HG03060 (cell line): Measurements from ENCODE around the gene MARF1.

ENCODE experiments used
- ATAC-seq: cut with Tn5 transposase; IDR thresholded peaks from one replicate; pipeline ENCODE4 v1.9.1; 2021; ENCODE audit warnings: low read depth, moderate number of reproducible peaks; ENCODE audit not compliant: unreplicated experiment

MARF1 gene

GRCh38 chr16:15604460-15605440 lies 38.2 kb downstream of the MARF1 start:
- ATAC-seq: no peak

DNA sequence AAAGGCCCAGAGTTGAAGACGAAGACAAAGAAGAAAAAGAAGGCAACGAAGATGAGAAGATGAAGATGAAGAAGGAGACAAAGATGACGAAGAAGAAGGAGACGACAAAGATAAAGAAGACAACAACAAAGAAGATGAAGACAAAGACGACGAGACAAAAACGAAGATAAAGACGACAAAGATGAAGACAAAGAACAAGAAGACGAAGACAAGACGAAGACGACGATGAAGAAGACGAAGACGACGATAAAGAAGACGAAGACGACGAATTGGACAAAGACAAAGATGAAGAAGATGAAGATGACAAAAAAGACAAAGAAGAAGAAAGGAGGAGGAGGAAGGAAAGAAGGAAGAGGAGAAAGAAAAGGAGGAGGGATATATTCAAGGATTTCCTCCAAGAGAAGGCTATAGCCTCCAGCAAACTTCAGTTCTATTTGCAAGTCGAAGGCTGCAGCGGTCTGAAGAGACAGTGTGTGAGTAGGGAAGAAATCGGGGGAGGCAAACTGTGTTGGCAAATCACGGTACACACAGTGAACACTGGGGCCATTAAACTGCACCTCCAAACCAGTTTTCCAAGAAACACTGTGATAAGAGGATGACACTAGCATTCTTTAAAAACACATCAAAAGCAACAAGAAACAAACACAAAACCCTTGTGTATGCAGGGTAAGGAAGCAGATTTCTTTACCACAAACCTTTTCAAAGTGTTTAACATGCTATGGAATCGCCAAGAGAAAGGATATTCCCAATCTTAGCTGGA lies 40.5 kb downstream of the MARF1 start:
- no peak for ATAC-seq

GRCh38 chr16:15601212-15601879 lies 41.6 kb downstream of the MARF1 start:
- no peak for ATAC-seq

DNA sequence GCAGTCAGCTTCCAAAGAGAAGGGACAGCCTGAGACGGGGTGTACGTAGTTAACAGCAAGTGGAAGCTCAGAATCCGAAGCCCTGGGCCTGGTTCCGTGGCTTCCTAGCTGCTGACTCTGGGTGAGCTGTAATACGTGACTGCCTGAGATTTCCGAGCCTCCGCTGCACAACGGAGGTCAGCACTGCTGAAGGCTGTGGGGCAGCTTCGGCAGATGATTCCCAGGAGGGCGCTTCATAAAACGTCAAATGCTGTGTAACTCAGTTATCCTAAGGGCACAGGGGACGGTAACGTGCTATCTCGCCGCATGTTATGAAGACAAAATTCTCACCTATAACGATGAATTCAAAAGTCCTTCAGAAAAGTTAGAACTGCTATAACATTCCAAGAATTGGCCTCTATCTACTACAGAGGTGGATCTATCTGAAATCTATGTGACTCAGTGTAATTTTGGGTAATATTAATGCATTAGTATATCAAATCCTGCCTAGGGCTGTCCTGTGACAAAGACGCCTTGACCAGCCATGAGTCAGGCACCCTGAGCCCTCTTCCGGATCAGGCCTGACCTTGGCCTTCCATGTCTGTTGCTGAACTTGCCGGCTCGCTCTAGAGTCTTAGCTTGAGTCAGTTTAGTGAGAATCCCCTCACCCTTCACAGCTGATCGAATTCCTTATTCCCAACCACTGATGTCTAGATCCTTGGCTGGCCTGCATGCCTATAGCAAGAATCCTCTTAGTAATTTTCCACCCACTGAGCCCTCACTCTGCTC lies 43.5 kb downstream of the MARF1 start:
- ATAC-seq: no peak

GRCh38 chr16:15598648-15599190 lies 44.2 kb downstream of the MARF1 start:
- ATAC-seq: no peak

DNA sequence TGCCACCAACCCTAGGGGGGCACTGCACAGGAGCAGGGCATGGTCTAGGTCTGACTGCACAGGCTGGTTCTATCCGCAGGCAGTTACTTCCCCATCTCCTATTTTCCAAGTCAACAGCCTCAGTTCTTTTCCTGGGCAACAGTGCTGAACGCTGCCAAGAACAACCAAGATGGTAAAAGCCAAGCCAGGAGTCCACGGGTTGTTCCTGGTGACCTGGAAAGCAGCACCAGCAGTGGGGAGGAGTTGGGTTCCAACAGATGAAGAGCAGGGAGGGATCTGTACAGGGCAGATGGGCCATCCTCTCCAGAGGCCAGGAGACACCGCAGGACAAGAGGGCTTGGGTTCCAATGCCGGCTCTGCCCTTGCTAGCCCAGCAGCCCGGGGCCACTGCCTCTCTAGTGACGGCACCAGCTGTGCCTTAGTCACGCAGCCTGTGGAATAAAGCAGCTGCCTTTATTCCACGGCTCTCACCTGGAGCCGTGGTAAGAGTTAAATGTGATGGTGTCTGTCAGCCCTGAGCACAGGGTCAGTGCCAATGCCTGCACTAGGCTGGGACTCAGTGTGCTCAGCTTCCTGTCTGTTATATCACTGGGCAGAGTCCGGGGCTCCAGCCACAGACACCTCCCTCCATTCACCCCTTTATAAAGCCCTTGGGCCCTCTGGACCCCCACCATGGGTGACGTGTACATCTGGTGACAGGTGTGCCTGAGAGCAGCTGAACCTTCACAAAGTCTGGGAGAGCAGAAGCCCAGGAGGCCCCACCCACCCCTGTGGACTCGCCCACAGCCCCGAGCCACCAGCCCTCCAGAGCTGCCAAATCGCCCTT lies 44.9 kb downstream of the MARF1 start:
- ATAC-seq: no peak

DNA sequence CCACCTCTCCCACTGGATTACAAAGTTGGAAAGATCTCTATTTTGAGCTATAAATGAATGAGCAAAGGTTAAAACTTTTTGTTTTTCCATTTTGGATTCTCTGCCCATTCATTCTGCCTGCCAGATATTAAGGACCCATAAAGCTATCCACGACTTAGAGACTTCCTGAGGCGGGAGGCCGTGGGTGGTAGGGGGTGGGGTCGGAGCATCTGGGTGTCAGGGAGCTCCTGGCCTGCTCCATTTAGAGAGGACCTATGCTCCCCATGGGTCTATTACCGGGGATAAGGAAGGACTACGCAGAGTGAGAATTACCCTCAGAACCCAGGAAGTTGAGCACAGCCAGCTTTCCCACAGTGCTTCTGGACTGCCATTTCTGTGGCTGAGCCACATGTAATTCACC lies 45.8 kb downstream of the MARF1 start:
- no peak for ATAC-seq

GRCh38 chr16:15594711-15595320 lies 48.1 kb downstream of the MARF1 start:
- ATAC-seq: no peak

DNA sequence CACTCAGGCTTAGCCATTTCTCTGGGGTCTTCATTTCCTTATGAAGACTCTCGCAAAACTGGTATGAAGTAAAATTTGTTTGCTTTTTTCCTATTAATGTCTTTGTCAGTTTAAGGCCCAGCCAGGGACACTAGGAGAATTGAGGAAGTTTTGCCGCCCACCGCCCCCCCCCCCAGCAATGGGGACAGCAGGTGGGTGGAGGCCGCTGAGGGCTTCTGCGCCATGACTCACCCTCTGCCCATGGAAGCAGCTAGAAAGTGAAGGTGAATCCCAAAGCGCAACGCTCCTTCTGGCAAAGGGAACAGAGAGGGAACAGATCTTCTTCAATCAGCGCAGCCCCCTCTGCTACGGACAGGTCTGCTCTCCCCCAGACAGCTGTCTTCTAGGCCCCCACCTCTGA lies 49.7 kb downstream of the MARF1 start:
- no peak for ATAC-seq

- ATAC-seq: no peak
These were observed 50.6 kb downstream of the MARF1 start for GRCh38 chr16:15592324-15592723.

- ATAC-seq: no peak
These were observed 55.7 kb downstream of the MARF1 start for GRCh38 chr16:15587152-15587825.

DNA sequence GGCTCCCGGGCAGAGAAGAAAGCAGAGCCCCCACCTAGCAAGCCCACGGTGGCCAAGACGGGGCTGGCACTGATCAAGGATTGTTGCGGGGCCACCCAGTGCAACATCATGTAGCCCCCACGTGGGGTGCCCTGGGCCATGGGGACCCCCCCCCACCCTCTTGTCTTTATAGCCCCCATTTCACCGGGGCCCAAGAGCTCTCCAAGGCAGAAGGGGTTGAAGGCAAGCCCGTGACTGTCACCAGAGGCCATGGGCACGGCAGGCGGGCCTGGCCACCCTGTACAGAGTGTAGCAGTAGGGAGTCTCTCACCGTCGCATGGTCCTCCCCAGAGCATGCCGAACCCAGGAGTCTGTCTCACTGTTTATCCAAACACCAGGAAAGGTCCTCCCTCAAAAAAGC lies 56.2 kb downstream of the MARF1 start:
- ATAC-seq: no peak

DNA sequence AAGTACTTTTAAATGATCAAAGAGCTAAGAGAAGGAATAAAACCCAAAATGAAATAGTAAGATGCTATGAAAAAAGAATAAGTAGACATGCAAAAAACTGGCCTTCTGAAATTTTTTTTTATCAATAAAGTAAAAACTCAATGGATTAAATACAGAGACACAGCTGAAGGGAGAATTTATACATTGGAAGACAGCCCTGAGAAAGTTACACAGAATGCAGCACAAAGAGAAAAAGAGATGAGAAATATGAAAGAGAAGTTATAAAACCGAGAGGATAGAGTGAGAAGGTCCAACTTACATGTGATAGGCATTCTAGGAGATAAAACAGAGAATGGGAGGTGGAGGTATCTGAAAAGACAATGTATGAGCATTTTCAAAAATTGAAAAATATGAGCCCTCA lies 57.0 kb downstream of the MARF1 start:
- no peak for ATAC-seq

DNA sequence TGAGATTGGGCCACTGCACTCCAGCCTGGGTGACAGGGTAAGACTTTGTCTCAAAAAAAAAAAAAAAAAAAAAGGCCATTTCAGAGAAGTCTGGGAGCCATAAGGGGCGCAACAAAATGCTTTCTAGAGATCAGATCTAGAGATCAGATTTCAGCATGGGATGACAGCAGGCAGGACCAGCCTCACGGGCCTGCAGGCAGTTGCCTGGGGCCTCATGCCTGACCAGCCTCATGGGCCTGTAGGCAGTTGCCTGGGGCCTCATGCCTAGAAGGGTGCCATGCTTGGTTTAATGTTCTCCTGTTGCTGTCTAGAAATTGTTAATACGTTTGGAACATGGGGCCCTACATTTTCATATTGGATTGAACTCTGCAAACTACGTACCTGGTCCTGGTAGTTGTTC lies 59.4 kb downstream of the MARF1 start:
- no peak for ATAC-seq

GRCh38 chr16:15581127-15581815 lies 61.7 kb downstream of the MARF1 start:
- ATAC-seq: no peak

GRCh38 chr16:15578824-15579223 lies 64.1 kb downstream of the MARF1 start:
- no peak for ATAC-seq
